Measurements from ENCODE around the gene GINM1.
A peak's percentile ranks its signal among the peaks of the same experiment; 100 is the strongest.

Gene GINM1

GRCh38 chr6:149545754-149546471 is 20.3 kb upstream of the GINM1 start, which contains the start of gene PPIL4:
PPIL4 (minus strand) TSS chr6:149546043; CDS start chr6:149546005, 38 bp downstream.
- TF ChIP-seq, protein P1, sequence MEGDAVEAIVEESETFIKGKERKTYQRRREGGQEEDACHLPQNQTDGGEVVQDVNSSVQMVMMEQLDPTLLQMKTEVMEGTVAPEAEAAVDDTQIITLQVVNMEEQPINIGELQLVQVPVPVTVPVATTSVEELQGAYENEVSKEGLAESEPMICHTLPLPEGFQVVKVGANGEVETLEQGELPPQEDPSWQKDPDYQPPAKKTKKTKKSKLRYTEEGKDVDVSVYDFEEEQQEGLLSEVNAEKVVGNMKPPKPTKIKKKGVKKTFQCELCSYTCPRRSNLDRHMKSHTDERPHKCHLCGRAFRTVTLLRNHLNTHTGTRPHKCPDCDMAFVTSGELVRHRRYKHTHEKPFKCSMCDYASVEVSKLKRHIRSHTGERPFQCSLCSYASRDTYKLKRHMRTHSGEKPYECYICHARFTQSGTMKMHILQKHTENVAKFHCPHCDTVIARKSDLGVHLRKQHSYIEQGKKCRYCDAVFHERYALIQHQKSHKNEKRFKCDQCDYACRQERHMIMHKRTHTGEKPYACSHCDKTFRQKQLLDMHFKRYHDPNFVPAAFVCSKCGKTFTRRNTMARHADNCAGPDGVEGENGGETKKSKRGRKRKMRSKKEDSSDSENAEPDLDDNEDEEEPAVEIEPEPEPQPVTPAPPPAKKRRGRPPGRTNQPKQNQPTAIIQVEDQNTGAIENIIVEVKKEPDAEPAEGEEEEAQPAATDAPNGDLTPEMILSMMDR (IDR thresholded peaks at IDR 0.05; ENCODE audit: insufficient read depth, low read length, poor library complexity, severe bottlenecking), result peak; percentile 99
- no peak for TF ChIP-seq EZH2phosphoT487 (conservative IDR thresholded peaks at IDR 0.05; ENCODE audit: low read length)
- peak within 1 kb of the TSS; percentile 86 for H3K9ac ChIP-seq (ENCODE audit: low read length)
- peaks cover 4% of the 10 kb centered on the region; the same call in 1 of the 2 replicates for H3K36me3 ChIP-seq (ENCODE audit: low read length)

DNA sequence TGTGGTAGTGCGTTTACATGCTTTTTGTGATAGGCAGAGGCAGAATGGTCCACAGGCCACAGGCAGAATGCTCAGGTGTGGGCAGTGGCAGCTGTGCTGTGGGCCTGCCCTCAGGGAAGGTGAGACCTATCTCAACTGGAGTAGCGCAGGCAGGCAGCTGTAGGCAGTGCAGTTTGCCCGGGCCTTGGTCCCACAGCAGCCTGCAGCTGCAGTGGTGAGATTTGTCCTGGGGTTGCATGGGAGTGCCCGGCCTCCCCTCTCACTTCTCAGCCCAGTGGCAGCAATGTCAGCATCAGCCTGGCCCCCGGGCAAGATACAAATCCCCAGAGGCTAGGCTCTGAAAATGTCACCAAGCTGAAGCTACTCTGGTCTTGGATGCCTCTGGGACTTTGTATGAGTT is 14.3 kb upstream of the GINM1 start:
- Histone ChIP-seq H3K4me2 (ENCODE audit: low read depth, low read length, poor library complexity, severe bottlenecking) (no peak overlapping the region), H3K79me2 (ENCODE audit: insufficient read depth, low read length) (no peaks in the 10 kb centered on the region), H3K4me3 (ENCODE audit: insufficient read depth, low read length, poor library complexity, severe bottlenecking) (no peak overlapping the region), H3F3A (ENCODE audit: insufficient read depth) (no peaks in the 10 kb centered on the region), H3K9ac (ENCODE audit: low read length) (no peak overlapping the region), H4K20me1 (ENCODE audit: low read depth, low read length) (no peaks in the 10 kb centered on the region), H3K9me2 (replicated peaks; ENCODE audit: insufficient read depth, low read length) (no peaks in the 10 kb centered on the region), H3K9me3 (ENCODE audit: insufficient read depth, low read length) (no peaks in the 10 kb centered on the region), H3K36me3 (ENCODE audit: low read length) (no peaks in the 10 kb centered on the region), H2AFZ (ENCODE audit: low read depth, low read length, severe bottlenecking) (no peak overlapping the region), H3K27me3 (ENCODE audit: low read length) (no peaks in the 10 kb centered on the region), H3K27ac (ENCODE audit: low read depth, low read length) (no peak overlapping the region)
- TF ChIP-seq EZH2phosphoT487 (conservative IDR thresholded peaks at IDR 0.05; ENCODE audit: low read length), result no peak
- TF ChIP-seq, protein P1 (IDR thresholded peaks at IDR 0.05; ENCODE audit: insufficient read depth, low read length, poor library complexity, severe bottlenecking), result no peak

More at GRCh38 chr6:149545754-149546471, 20.3 kb upstream of the GINM1 start, which contains the start of gene PPIL4:
- Histone ChIP-seq H3K9me3 (ENCODE audit: insufficient read depth, low read length) (no peaks in the 10 kb centered on the region), H3K9me2 (replicated peaks; ENCODE audit: insufficient read depth, low read length) (no peaks in the 10 kb centered on the region), H3K27ac (ENCODE audit: low read depth, low read length) (peak within 1 kb of the TSS; percentile 93), H4K20me1 (ENCODE audit: low read depth, low read length) (peaks cover 3% of the 10 kb centered on the region; the same call in 1 of the 2 replicates), H3F3A (ENCODE audit: insufficient read depth) (peaks cover 12% of the 10 kb centered on the region), H3K27me3 (ENCODE audit: low read length) (no peaks in the 10 kb centered on the region), H3K4me3 (ENCODE audit: insufficient read depth, low read length, poor library complexity, severe bottlenecking) (peak within 1 kb of the TSS; percentile 83), H3K4me2 (ENCODE audit: low read depth, low read length, poor library complexity, severe bottlenecking) (peak within 1 kb of the TSS; percentile 87), H2AFZ (ENCODE audit: low read depth, low read length, severe bottlenecking) (peak within 1 kb of the TSS; percentile 97), H3K79me2 (ENCODE audit: insufficient read depth, low read length) (peaks cover 45% of the 10 kb centered on the region)

GRCh38 chr6:149558029-149558428 is 8.1 kb upstream of the GINM1 start:
- Histone ChIP-seq H3F3A (ENCODE audit: insufficient read depth) (no peaks in the 10 kb centered on the region), H3K36me3 (ENCODE audit: low read length) (no peaks in the 10 kb centered on the region), H3K9ac (ENCODE audit: low read length) (no peak overlapping the region), H3K27ac (ENCODE audit: low read depth, low read length) (no peak overlapping the region), H3K9me3 (ENCODE audit: insufficient read depth, low read length) (no peaks in the 10 kb centered on the region), H3K9me2 (replicated peaks; ENCODE audit: insufficient read depth, low read length) (no peaks in the 10 kb centered on the region), H4K20me1 (ENCODE audit: low read depth, low read length) (no peaks in the 10 kb centered on the region), H3K79me2 (ENCODE audit: insufficient read depth, low read length) (no peaks in the 10 kb centered on the region), H3K27me3 (ENCODE audit: low read length) (no peaks in the 10 kb centered on the region), H2AFZ (ENCODE audit: low read depth, low read length, severe bottlenecking) (no peak overlapping the region), H3K4me2 (ENCODE audit: low read depth, low read length, poor library complexity, severe bottlenecking) (no peak overlapping the region), H3K4me3 (ENCODE audit: insufficient read depth, low read length, poor library complexity, severe bottlenecking) (no peak overlapping the region)
- TF ChIP-seq EZH2phosphoT487 (conservative IDR thresholded peaks at IDR 0.05; ENCODE audit: low read length), result no peak
- TF ChIP-seq, protein P1 (IDR thresholded peaks at IDR 0.05; ENCODE audit: insufficient read depth, low read length, poor library complexity, severe bottlenecking), result no peak

All from SU-DHL-6 (cell line).